ENCODE measurements around the gene HIRIP3.

GRCh38 chr16:30005341-30006094 lies 10.1 kb upstream of the HIRIP3 start:
- peak; percentile 76 for TF ChIP-seq CTCF (IDR thresholded peaks at IDR 0.05; ENCODE audit: low read length)
- TF ChIP-seq EZH2phosphoT487 (IDR thresholded peaks at IDR 0.05; ENCODE audit: low read length), result no peak
- TF ChIP-seq EZH2 (optimal IDR thresholded peaks at IDR 0.05; ENCODE audit: low read depth, low read length), result no peak
